Hematopoietic multipotent progenitor cell treated with erythropoietin and hydrocortisone succinate and interleukin-3 and kit ligand, for 8 days (in vitro differentiated cells): ENCODE results near the gene MTARC2.
"Not testable (repeated sequence)": the region's sequence is repeated elsewhere in the genome, so short reads cannot be mapped to it uniquely, and the experiment has no call there.

Experiments used
- DNase-seq: peaks from one replicate; pipeline ENCODE4 v3.0.0-alpha.2; 2015

The MTARC2 gene

GRCh38 chr1:220748089-220748934 is at the start of gene MTARC2:
MTARC2 (plus strand) TSS chr1:220748322; CDS start chr1:220748532, 210 bp downstream.
- DNase-seq: peak; percentile 21

GRCh38 chr1:220698607-220699016 is 49.5 kb upstream of the MTARC2 start:
- no peak for DNase-seq

DNA sequence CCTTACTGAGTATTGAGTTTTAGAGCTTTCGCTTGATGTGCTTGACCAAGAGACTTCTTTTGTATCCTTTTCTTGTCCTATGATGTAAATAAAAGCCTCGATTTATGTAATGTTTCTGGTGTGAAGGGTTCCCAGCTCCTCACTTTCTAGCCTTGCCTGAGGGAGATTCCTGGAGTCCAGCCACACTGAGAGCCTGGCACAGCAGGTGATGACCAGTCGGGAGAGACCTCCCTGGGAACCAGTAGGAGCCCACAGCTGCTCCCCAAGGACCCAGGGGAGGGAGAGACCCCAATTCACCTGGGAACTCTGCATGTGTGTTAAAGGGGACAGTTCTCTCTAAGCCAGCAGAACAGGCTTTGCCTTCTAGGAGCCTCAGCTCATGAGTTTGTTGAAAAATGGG is 49.1 kb upstream of the MTARC2 start:
- DNase-seq: no peak

GRCh38 chr1:220700556-220701179 is 47.5 kb upstream of the MTARC2 start:
- no peak for DNase-seq

GRCh38 chr1:220701974-220702373 is 46.1 kb upstream of the MTARC2 start:
- DNase-seq: no peak

- no peak for DNase-seq
Measured at GRCh38 chr1:220702733-220703270, 45.3 kb upstream of the MTARC2 start.

GRCh38 chr1:220703305-220703704 is 44.8 kb upstream of the MTARC2 start:
- DNase-seq: no peak

DNA sequence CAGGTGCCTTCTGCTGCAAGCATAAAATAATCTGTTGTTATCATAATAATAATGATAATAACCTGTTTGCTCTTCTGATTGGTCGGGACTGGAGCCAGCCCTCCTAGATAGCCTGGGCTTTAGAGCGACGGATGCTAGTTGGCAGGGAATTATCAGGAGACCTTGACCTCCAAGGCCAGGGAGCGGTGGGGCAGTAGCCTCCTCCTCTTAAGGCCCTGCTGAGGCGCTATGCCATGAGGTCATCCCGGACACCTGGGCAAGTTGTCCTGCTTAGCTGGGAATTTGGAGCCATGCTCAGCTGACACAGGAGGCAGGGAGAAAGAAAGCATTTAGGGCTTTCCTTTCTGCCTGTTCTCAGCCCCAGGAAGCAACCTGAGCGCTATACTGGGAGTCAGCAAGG is 42.3 kb upstream of the MTARC2 start:
- no peak for DNase-seq

DNA sequence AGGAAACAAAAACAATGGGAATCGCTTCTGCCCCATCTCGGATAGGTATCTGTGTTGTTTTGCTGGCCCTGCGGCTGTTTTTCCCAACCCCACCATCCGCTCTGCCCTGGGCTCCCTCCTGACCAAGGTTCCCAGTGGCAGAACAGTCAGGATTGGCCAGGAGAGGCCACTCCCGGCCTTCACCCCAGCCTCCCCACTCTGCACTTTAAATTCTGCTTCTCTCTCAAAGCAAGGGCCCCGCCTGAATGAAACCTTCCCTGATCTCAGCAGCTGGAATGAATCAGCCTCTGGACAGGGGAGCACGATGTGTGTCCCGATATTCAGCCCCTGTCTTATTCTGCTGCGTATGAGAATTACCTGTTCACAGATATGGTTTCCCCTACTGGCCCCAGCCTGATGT is 41.6 kb upstream of the MTARC2 start:
- DNase-seq: no peak

DNA sequence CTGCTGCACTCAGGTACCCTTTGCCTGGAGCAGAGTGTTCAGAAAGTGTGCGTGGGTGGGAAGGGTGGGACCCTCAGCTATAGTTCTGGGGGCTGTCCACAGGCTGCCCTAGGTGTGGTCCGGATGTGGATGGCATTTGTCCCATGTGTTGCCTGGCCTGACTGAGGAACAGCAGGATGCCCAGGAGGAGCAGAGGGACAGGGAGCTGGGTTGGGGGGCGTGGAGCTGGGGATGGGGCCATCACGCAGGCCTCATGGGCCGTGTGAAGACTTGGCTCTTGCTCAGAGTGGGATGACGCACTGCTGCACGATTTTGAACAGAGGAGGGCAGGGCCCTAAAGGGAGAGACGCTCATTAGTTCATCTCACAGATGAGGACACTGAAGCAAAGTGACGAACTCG is 41.0 kb upstream of the MTARC2 start:
- no peak for DNase-seq

GRCh38 chr1:220708244-220708643 is 39.9 kb upstream of the MTARC2 start:
- DNase-seq: no peak

GRCh38 chr1:220708936-220709801 is 39.0 kb upstream of the MTARC2 start:
- DNase-seq: no peak

DNA sequence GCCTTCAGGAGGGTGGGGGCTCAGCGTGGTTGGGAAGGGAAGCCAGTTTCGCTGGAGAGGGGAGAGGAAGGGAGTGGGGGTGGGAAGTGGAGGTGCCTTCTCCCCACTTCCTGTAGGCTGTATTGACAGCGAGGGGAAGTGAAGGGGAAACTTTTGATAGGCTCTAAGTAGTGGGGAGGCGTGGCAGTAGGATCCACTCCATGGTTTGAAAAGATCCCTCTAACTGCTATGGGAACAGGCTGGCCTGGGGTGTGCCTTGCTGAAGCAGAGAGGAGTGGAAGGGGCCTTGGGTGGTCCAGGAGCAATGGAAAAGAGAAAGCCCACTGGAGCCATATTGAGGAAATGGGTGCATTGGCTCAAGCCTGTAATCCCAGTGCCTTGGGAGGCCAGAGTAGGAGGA is 37.8 kb upstream of the MTARC2 start:
- DNase-seq: no peak

DNA sequence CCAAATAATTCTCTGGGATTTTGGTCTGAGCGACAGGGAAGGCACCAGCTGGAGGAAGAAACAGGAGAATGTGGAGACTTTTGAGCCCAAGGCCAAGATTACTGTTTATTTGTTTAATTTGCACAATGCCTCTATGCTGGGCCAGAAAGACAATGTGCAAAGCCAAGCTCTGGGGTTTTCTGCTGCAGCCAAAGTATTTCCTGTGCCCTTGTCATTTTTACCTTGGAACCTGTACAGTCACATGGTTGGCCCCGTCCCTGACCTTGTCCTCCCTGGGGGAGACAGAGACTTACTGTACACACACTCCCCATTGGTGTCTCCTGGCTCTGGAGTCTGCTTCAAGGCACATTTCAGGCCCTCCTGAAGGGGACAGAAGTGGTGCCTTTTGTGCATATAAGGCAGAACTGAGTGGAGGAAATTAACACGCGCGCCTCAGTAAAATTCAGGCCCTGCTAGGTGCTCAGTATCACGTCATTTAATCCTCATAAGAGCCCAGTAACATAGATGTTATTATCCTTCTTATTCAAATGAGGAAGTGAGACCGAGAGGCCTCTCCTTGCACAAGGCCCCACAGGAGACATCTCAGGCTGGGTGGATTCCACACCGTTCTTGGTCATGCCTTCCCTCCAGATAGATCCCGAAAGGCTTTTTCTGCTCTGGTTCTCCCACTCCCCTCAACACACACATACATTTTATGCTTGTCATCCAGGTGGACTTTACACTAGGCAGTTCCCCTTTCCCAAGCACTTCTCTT is 36.9 kb upstream of the MTARC2 start:
- no peak for DNase-seq

GRCh38 chr1:220715986-220716385 is 32.1 kb upstream of the MTARC2 start:
- DNase-seq: not testable (repeated sequence)

- DNase-seq: no peak
Measured at GRCh38 chr1:220717800-220718640, 30.1 kb upstream of the MTARC2 start.

DNA sequence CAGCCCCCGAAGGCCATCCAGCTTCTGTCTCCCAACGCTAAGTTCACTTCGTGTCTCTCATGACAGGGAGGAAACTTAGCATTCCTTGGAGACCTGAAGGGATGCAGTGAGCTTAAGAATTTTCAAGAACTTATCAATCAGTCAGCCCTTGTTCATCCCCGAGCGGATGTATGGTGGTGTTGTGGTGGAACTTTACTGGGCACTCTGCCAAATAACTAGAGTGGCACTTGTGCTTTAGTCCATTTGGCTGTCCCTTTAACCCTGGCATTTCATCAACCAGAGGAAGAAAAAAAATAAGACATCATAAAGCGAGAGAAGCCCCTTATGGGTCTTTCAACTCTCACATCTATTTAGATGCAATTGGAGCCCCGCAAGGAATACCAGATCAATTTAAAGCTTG is 26.9 kb upstream of the MTARC2 start:
- peak; percentile 29 for DNase-seq

- no peak for DNase-seq
Measured at GRCh38 chr1:220726634-220727033, 21.5 kb upstream of the MTARC2 start.

DNA sequence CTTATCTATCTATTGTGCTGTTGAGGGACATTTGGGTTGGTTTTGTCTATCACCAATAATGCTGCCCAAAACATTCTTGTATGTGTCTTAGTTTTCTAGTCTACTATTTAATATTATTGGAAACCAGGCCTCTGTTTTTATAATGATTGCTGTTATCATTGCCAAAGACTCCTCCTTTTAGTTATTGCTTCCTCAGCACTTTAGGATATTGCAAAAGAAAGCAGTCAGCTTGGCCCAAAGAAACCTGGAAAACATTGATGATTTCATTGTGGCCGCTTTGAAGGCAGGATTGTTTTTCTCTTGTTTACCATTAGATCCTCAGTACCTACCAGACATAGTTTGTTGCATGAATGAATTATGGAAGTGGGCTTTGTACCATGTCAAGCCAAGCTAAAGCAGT is 20.6 kb upstream of the MTARC2 start:
- no peak for DNase-seq

GRCh38 chr1:220730486-220730885 is 17.6 kb upstream of the MTARC2 start:
- no peak for DNase-seq

DNA sequence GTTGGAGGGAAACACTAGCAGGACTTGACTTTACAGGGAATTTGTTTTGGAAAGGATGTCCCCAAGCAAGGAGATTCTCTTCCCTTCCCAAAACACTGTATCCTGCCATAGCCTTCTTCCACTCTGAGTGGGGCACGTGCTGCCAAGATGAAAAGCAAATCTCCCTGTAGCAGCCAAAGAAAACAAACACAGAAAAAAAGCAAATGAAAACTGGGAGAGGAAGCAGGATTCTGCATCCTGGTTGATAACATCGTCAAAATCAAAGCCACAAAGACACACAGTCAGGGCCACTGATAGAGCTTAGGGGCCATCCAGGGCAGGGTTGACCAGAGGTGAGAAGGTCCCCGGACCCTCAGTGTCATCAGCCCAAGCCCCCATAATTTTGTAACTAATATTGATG is 16.0 kb upstream of the MTARC2 start:
- no peak for DNase-seq

DNA sequence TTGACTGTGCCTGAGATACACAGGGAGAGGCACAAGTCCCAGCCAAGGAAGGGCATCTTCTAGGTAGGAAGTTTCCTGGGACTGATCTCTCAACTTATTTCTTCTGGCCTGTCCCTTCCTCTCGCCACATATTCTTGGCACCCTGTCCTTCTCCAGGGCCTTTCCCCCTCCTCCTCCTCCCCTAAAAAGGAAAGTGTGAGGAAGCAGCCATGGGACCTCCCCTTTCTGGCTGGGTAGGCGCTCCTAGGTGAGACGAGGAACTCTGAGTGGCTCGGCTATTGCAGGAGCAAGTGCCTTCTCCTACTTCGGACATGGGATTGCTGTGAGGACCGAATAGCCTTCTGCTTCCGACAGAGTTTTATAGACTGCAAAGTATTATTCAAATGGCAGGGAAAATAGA is 15.5 kb upstream of the MTARC2 start:
- DNase-seq: no peak
